ENCODE measurements around the gene IRX4. TPM values are rescaled to one million over a fixed set of nuclear protein-coding genes. Genes with fewer than 3 reads are reported as not detected.

The IRX4 gene
- polyA plus RNA-seq, 3 donors, result 0.06 TPM; not detected in 2

GRCh38 chr5:1834721-1835429 lies 47.9 kb downstream of the IRX4 start:
- H3K27ac ChIP-seq (ENCODE audit: low read depth, low read length), result no peak overlapping the region
- WGBS, 3 donors, result 57 to 69% (median 61%) methylated on average over 21 of the region's 21 CpGs

GRCh38 chr5:1834022-1834551 lies 48.6 kb downstream of the IRX4 start:
- WGBS, 3 donors, result 75 to 79% (median 78%) methylated on average over 22 of the region's 22 CpGs
- no peak overlapping the region for H3K27ac ChIP-seq (ENCODE audit: low read depth, low read length)

- H3K27ac ChIP-seq (ENCODE audit: low read depth, low read length), result no peak overlapping the region
- WGBS, 3 donors, result 86 to 87% (median 86%) methylated on average over 15 to 16 of the region's 16 CpGs
These were observed 49.3 kb downstream of the IRX4 start for GRCh38 chr5:1833264-1834021.

GRCh38 chr5:1832511-1833250 lies 50.0 kb downstream of the IRX4 start:
- H3K27ac ChIP-seq (ENCODE audit: low read depth, low read length), result no peak overlapping the region
- 75 to 78% (median 78%) methylated on average over 28 of the region's 28 CpGs for WGBS, 3 donors

GRCh38 chr5:1831677-1832313 lies 50.9 kb downstream of the IRX4 start:
- 32 to 50% (median 34%) methylated on average over 14 of the region's 14 CpGs for WGBS, 3 donors
- H3K27ac ChIP-seq (ENCODE audit: low read depth, low read length), result no peak overlapping the region

- WGBS, 3 donors, result 89 to 91% (median 90%) methylated on average over 11 of the region's 11 CpGs
- no peak overlapping the region for H3K27ac ChIP-seq (ENCODE audit: low read depth, low read length)
These were observed 51.5 kb downstream of the IRX4 start for GRCh38 chr5:1831257-1831656.

GRCh38 chr5:1830571-1831228 lies 52.0 kb downstream of the IRX4 start:
- WGBS, 3 donors, result 75 to 82% (median 78%) methylated on average over 17 of the region's 17 CpGs
- H3K27ac ChIP-seq (ENCODE audit: low read depth, low read length), result no peak overlapping the region

- WGBS, 3 donors, result 34 to 58% (median 44%) methylated on average over 21 to 39 of the region's 39 CpGs
- H3K27ac ChIP-seq (ENCODE audit: low read depth, low read length), result no peak overlapping the region
These were observed 54.8 kb downstream of the IRX4 start for GRCh38 chr5:1827886-1828397.

Other genes with a start within 250 kb of the IRX4 start
- 10 to 100 TPM; 48.5 to 92.3 (median 71.8) TPM for gene MRPL36, start 83.1 kb downstream of the IRX4 start, polyA plus RNA-seq
- gene NDUFS6, start 81.5 kb downstream of the IRX4 start, polyA plus RNA-seq, result 10 to 100 TPM; 27.8 to 73.7 (median 72.3) TPM